CD14-positive monocyte (primary cell): Measurements from ENCODE around the gene RAPGEF2. TPM values are rescaled to one million over a fixed set of nuclear protein-coding genes. Genes with fewer than 3 reads are reported as not detected.

ENCODE experiments used
- DNase-seq, 3 donors: peaks; one replicate each; pipeline ENCODE4 v3.0.0-alpha.2; 2011 to 2022
- H2AFZ ChIP-seq: 2 replicates; pipeline ENCODE4 v1.6.0; 2012; ENCODE audit warnings: mild to moderate bottlenecking, low read depth, low read length, inconsistent platforms; ENCODE audit not compliant: insufficient read depth, poor library complexity, severe bottlenecking
- H3K27ac ChIP-seq, 2 donors: 1 replicate in 1 of 2; 2 replicates in 1 of 2; pipeline ENCODE4 v1.5.1; 2012 to 2013; ENCODE audit warnings: low read length in 2 of 2, control low read depth in 1 of 2, inconsistent platforms in 1 of 2, low read depth in 1 of 2, mild to moderate bottlenecking in 1 of 2
- H3K27me3 ChIP-seq, 2 donors: one replicate each; pipeline versions ENCODE4 v1.6.0 to v1.6.1; 2011 to 2013; ENCODE audit warnings: low read length in 2 of 2; ENCODE audit not compliant: control insufficient read depth in 2 of 2, insufficient read depth in 2 of 2
- H3K36me3 ChIP-seq, 2 donors: replicated peaks in 1 of 2; 1 replicate in 1 of 2; 2 replicates in 1 of 2; pipeline versions ENCODE4 v1.5.1 to v1.6.1; 2012 to 2013; ENCODE audit warnings: low read length in 2 of 2, control low read depth in 1 of 2, inconsistent platforms in 1 of 2, mild to moderate bottlenecking in 1 of 2; ENCODE audit not compliant: insufficient read depth in 2 of 2, control insufficient read depth in 1 of 2
- H3K4me1 ChIP-seq, 2 donors: 1 replicate in 1 of 2; 2 replicates in 1 of 2; pipeline versions ENCODE4 v1.5.1 to v1.6.1; 2012 to 2013; ENCODE audit warnings: low read length in 2 of 2, control low read depth in 1 of 2, inconsistent platforms in 1 of 2, mild to moderate bottlenecking in 1 of 2, moderate library complexity in 1 of 2; ENCODE audit not compliant: insufficient read depth in 2 of 2, control insufficient read depth in 1 of 2
- H3K4me2 ChIP-seq: replicated peaks from 2 replicates; pipeline ENCODE3; 2012; ENCODE audit warnings: low read length, moderate library complexity, mild to moderate bottlenecking; ENCODE audit not compliant: poor library complexity, severe bottlenecking; ENCODE audit errors: extremely low read depth
- H3K4me3 ChIP-seq, 3 experiments: fragments of 200-600 bp in 1 of 3; sonication (generic) in 1 of 3; replicated peaks in 1 of 3; 1 replicate in 2 of 3; 2 replicates in 1 of 3; pipeline ENCODE4 v1.5.1; 2011 to 2013; ENCODE audit warnings: low read length in 3 of 3, mild to moderate bottlenecking in 3 of 3, control low read depth in 2 of 3, low read depth in 2 of 3, inconsistent platforms in 1 of 3, moderate library complexity in 1 of 3
- H3K79me2 ChIP-seq: 2 replicates; pipeline ENCODE4 v1.6.0; 2012; ENCODE audit warnings: mild to moderate bottlenecking, control low read depth, inconsistent platforms, low read length, moderate library complexity; ENCODE audit not compliant: insufficient read depth
- H3K9ac ChIP-seq: 2 replicates; pipeline ENCODE4 v1.6.0; 2017; ENCODE audit warnings: low read length, mild to moderate bottlenecking; ENCODE audit not compliant: insufficient read depth, poor library complexity, severe bottlenecking
- H3K9me3 ChIP-seq, 2 donors: replicated peaks in 1 of 2; 1 replicate in 1 of 2; 2 replicates in 1 of 2; pipeline versions ENCODE4 v1.5.1 to v1.6.1; 2012 to 2013; ENCODE audit warnings: low read length in 2 of 2, control low read depth in 1 of 2; ENCODE audit not compliant: control insufficient read depth in 1 of 2, insufficient read depth in 1 of 2
- H4K20me1 ChIP-seq: 2 replicates; pipeline ENCODE4 v1.6.0; 2012; ENCODE audit warnings: mild to moderate bottlenecking, low read length, control low read depth, moderate library complexity; ENCODE audit not compliant: insufficient read depth
- H3K27ac Mint-ChIP-seq, 7 donors: one replicate each; pipeline ENCODE4 v1.8.0; 2020; ENCODE audit warnings: mild to moderate bottlenecking in 7 of 7, mixed read lengths in 7 of 7, moderate library complexity in 6 of 7, inconsistent platforms in 2 of 7
- H3K27me3 Mint-ChIP-seq, 3 donors: one replicate each; pipeline ENCODE4 v1.8.0; 2021 to 2022; ENCODE audit warnings: low read depth in 3 of 3, mild to moderate bottlenecking in 3 of 3, mixed read lengths in 3 of 3, moderate library complexity in 3 of 3, inconsistent platforms in 1 of 3
- H3K36me3 Mint-ChIP-seq, 2 donors: one replicate each; pipeline ENCODE4 v1.8.0; 2020; ENCODE audit warnings: mixed read lengths in 2 of 2, inconsistent platforms in 1 of 2, mild to moderate bottlenecking in 1 of 2
- H3K4me1 Mint-ChIP-seq: one replicate; pipeline ENCODE4 v1.8.0; 2020; ENCODE audit warnings: mild to moderate bottlenecking, mixed read lengths
- H3K4me3 Mint-ChIP-seq, 2 donors: one replicate each; pipeline ENCODE4 v1.8.0; 2020; ENCODE audit warnings: mild to moderate bottlenecking in 2 of 2, mixed read lengths in 2 of 2, moderate library complexity in 1 of 2
- H3K9me3 Mint-ChIP-seq, 7 donors: one replicate each; pipeline ENCODE4 v1.8.0; 2020 to 2022; ENCODE audit warnings: mixed read lengths in 7 of 7, mild to moderate bottlenecking in 6 of 7, moderate library complexity in 6 of 7, inconsistent platforms in 2 of 7
- CTCF ChIP-seq: fragments of 200-600 bp; IDR thresholded peaks from one replicate; pipeline ENCODE4 v1.8.0; 2022; ENCODE audit warnings: antibody characterized with exemption, mild to moderate bottlenecking
- WGBS: methylation state at CpG from one replicate; pipeline ENCODE4 v1.1.5; 2013; ENCODE audit warnings: missing lambda C conversion rate; ENCODE audit not compliant: insufficient coverage; 5-methylcytosine and 5-hydroxymethylcytosine counted together
- intact Hi-C, 2 donors: fragments of 100-400 bp; cut with micrococcal nuclease; formaldehyde crosslinking; loops; one replicate each; pipeline versions ENCODE4 v1.15.0 to v1.15.1; 2023
- polyA plus RNA-seq, 3 donors: library from polyadenylated mRNA; depleted of rRNA in 1 of 3; unstranded in 2 of 3; stranded (reverse) in 1 of 3; fragments of 300-500 nt in 2 of 3; fragments of >200 nt in 1 of 3; fragmentation: Illumina TruSeq in 2 of 3; gene quantifications; 1 replicate in 2 of 3; 2 replicates in 1 of 3; pipeline ENCODE4 v1.2.3, GENCODE V29; 2012 to 2021

Gene RAPGEF2
- polyA plus RNA-seq, 3 donors: 1.5 to 29.8 (median 2.0) TPM

GRCh38 chr4:159240046-159240445 lies 137.2 kb downstream of the RAPGEF2 start:
- Histone ChIP-seq H3K79me2 (peaks cover 39% of the 10 kb centered on the region), H3K27me3 (no peaks in the 10 kb centered on the region), H3K36me3 (no peaks in the 10 kb centered on the region), H3K4me1 (peaks cover 32 to 55% of the 10 kb centered on the region in 2 donors), H3K9ac (peak overlapping the region; percentile 54), H3K4me3 (peak overlapping the region; percentile 38 to 82 (median 70)), H3K27ac (peak overlapping the region; percentile 82 to 92), H3K4me2 (peak overlapping the region; percentile 75), H3K9me3 (no peaks in the 10 kb centered on the region), H4K20me1 (no peaks in the 10 kb centered on the region), H2AFZ (peak overlapping the region; percentile 53)
- no peaks in the 10 kb centered on the region for H3K9me3 Mint-ChIP-seq
- H3K4me1 Mint-ChIP-seq: peaks cover 44% of the 10 kb centered on the region
- peaks cover 2 to 4% of the 10 kb centered on the region in 2 donors for H3K36me3 Mint-ChIP-seq
- no peak for TF ChIP-seq CTCF
- intact Hi-C loops: no loop called here
- H3K27me3 Mint-ChIP-seq: no peaks in the 10 kb centered on the region
- peak overlapping the region; percentile 78 to 91 for H3K4me3 Mint-ChIP-seq
- peak in 2 of 3 donors; percentile 21 to 36 for DNase-seq
- H3K27ac Mint-ChIP-seq: peak overlapping the region; percentile 86 to 98 (median 94)
- no CpG with 5 or more reads among the region's 4 CpGs for WGBS

GRCh38 chr4:159240687-159241086 lies 137.8 kb downstream of the RAPGEF2 start:
- no peaks in the 10 kb centered on the region for H3K27me3 Mint-ChIP-seq
- Histone ChIP-seq H3K9me3 (no peaks in the 10 kb centered on the region), H3K9ac (peak overlapping the region; percentile 54), H3K27ac (peak overlapping the region; percentile 82 to 92), H3K4me3 (peak overlapping the region; percentile 38 to 82 (median 70)), H4K20me1 (no peaks in the 10 kb centered on the region), H3K4me2 (peak overlapping the region; percentile 75), H3K36me3 (no peaks in the 10 kb centered on the region), H3K4me1 (peaks cover 32 to 55% of the 10 kb centered on the region in 2 donors), H3K79me2 (peaks cover 46% of the 10 kb centered on the region), H2AFZ (peak overlapping the region; percentile 53), H3K27me3 (no peaks in the 10 kb centered on the region)
- peaks cover 6 to 10% of the 10 kb centered on the region in 2 donors for H3K36me3 Mint-ChIP-seq
- H3K9me3 Mint-ChIP-seq: no peaks in the 10 kb centered on the region
- no CpG with 5 or more reads among the region's 3 CpGs for WGBS
- H3K27ac Mint-ChIP-seq: peak overlapping the region; percentile 86 to 98 (median 94)
- peaks cover 50% of the 10 kb centered on the region for H3K4me1 Mint-ChIP-seq
- DNase-seq: peak; percentile 57 to 93 (median 86)
- no peak for TF ChIP-seq CTCF
- peak overlapping the region; percentile 78 to 91 for H3K4me3 Mint-ChIP-seq
- intact Hi-C loops: no loop called here
